Activated CD4-positive, alpha-beta T cell treated with anti-CD3 and anti-CD28 coated beads, Interleukin-2, Interleukin-4, amounts not matched to agents 100 ng/mL and 50 ng/mL, durations not matched to agents 16 hours and 8 hours (primary cell): ENCODE measurements around the gene LUC7L3.

Experiments
- DNase-seq: peaks from one replicate; pipeline ENCODE4 v3.0.0-alpha.2; 2020; ENCODE audit warnings: low spot score

LUC7L3 gene

DNA sequence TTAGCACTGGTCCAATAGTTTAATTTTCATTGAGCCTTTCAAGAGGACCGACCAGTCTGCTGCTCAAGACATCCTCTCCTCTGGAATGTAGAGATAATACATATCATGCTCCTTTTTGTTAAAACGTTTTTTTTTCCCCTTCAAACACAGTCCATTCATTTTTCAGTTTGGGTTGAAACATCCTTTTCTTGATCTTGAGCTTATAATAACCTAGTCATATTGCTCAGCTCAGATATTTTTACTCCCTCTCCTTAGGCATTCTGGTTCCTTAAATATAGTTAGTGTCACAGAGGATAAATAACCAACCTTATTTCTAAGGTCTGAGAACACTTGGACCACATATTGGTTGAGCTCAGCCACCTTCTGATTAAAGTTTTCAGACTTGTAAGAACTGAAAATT lies 35.1 kb downstream of the LUC7L3 start:
- DNase-seq, result no peak

DNA sequence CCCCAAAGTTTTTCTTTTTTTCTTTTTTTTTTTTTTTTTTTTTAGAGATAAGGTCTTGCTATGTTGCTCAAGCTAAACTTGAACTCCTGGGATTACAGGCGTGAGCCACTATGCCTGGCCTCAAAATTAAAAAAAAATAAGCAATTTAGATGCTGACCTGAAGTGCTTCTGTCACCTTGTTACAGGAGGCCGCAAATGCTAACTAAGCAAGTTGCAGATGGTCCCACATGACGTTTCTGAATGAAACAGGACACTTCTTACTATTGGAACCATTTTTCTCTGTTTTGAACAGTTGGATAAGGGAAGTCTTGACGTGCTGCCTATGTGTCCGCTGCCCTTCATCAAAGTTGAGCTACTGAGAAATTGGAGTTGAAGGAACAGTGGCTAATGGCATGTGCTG lies 39.1 kb downstream of the LUC7L3 start:
- no peak for DNase-seq

DNA sequence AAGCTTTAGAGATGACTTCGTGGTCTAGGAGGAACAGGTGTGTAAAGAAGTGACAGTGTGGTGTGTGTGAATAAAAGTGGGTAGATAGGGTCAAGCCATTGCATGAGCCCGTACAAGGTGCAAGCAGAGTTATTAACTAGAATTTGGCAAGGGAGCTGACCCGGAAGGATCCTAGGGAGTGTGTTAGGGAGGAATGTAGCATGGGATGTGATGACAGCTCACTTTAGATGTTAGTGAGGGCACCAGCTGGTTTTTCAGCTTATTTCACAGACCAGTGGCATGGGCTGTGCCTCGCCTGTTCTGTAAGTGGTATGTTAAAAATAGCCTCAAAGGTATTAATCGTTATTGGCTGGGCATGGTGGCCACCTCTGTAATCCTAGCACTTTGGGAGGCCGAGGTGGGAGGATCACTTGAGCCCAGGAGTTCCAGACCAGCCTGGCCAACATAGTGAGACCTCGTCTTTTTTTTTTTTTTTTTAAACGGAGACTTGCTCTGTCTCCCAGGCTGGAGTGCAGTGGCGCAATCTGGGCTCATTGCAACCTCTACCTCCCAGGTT lies 39.7 kb downstream of the LUC7L3 start:
- no peak for DNase-seq

DNA sequence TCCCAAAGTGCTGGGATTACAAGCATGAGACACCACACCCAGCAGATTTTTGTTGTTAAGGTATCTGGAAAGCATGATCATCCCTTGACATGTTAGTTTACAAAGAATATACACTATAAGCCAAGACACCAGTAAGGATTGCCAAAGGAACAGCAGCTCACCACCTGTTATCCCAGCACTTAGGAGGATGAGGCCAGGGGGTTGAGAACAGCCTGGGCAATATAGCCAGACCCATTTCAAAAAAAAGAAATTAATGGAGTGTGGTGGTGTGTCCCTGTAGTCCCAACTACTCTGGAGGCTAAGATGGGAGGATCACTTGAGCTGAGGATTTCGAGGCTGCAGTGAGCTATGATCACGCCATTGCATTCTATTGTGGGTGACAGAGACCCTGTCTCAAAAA lies 42.8 kb downstream of the LUC7L3 start:
- DNase-seq, result no peak

DNA sequence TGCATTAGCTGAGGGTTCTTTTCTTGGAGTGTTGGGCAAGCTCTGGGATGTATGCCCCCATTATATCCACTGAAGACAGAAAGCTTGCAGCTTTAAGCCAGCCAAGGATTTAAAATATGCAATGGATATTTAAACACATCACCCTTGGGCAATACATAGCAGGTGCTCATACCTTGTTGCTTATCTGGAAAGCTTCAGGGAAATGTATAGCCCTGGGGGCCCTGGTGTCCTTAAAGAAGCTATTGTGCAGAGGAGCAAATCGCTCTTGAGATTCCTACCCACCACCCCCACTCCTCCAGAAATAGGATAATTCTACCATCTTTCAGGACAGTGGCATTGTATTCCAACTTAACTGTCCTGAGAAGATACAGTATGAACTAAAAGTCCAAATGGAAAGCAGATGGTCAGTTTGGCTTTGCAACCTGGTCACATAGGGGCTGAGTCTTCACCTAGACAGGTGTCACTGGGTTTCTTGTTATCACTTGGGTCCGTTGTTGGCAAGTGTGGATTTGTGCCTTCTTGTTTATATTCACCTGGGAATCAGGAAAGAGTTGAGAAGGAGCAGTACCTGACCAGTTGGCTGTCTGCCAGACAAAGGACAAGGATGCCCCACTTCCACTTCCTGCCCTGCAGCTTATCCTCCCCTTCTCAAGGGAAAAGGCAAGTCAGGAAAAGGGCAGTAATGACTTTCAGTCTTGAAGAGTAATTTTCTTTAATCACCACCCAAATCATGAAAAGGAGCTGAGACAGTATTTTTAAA lies 44.5 kb downstream of the LUC7L3 start:
- no peak for DNase-seq

DNA sequence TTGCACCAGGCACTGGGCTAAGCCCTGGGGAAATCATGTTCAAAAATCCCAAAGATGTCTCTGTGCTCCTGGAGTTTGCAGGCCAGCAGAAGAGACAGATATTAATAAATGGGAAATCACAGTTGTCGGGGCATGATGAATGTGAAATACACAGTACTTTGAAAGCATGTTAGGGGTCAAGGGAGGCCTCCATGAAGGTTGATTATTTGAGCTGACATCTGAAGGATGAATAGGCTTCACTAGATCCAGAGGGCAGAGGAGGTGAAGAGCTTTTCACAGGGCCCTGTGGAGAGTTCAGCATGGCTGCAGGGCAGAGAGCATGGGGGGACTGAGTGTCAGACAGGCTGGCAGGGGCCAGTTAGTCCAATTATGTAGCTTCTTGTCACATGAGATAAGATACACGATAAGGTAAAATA lies 45.3 kb downstream of the LUC7L3 start:
- DNase-seq, result no peak

DNA sequence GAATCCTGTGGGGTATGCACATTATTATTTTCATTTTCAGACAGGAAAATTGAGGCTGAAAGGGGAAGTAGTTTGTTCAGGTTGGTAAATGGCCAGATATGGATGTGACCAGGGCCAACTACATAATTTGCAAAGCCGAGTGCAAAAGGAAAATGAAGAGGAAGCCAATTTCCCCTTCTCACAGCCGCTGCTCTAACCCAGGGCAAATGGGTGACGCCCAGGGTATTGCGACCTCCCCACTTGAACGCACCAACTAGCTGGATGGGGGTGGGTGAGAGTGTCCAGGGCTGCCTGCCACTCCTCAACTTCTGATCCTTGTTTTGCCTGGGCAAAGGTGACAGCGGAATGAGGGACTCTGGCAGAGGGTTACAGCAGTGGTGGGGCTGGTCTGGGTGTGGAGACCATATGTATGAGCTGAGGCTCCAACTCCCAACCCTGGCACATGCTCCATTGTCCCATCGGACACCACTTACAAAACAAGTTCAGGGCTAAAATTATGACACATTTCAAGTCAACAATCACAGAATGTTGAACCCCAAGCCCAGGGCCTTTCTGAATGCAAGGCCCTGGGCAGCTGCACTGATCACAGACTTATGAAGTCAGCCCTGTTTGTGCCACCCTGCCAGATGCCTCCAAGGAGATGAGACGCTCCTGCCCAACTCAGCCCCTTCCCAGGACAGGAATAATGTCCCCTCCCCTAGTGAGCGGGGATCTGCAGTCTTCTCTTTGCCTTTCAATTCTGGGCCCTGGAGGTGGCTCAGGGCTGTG lies 46.2 kb downstream of the LUC7L3 start:
- DNase-seq, result no peak

DNA sequence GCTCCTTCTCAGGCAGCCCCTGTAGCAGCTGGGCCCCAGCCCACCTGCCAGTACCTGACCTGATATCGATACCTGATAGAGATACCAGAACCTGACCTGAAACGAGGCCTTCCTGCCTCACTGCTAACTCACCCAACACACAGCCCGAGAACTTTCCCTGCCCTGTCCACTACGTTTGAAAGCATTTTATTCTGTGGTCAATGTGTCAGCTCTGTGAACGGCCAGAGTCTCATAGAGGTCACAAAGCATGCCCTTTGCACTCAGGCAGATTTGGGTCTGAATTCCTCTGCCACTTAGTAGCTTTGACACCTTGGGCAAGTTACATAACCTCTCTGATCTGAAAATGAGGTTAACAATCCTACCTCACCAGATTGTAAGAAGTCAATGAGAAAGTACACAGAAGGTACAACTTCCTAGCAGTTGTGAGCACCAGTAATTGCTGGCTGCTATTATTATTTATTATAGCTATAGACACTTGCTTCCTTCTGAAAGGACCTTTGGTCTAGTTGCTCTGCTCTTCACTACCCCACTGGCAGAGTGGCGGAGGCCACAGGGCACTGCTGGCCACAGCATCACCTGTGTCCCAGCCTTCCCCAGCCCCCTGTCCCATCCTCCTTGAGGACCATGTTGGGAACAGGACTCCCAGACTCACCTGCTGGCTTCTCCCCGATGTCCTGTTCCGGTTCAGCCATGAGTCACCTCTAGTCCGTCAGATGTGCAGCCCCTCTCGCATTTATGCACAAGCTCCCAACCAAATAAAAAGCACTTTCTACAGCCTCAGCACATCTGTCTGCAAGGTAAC lies 47.0 kb downstream of the LUC7L3 start:
- no peak for DNase-seq

DNA sequence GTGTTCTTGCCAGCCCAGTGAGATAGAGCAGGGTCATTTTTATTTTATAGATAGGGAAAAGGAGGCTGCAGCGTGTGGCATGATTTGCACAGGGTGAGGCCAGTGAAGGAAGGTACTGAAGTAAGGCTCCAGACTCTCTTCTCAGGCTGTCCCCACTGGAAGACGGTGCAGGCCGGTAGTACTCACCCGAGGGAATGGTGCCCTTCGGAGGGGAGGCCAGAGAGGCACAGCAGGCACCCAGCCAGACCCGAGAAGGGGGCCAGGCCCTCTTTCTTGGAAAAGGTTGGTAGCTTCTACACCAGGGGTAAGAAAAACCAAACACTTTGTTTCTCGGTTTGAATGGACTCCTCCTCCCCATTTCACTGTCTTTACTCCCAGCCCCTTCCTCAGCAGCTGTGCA lies 47.6 kb downstream of the LUC7L3 start:
- DNase-seq, result no peak

DNA sequence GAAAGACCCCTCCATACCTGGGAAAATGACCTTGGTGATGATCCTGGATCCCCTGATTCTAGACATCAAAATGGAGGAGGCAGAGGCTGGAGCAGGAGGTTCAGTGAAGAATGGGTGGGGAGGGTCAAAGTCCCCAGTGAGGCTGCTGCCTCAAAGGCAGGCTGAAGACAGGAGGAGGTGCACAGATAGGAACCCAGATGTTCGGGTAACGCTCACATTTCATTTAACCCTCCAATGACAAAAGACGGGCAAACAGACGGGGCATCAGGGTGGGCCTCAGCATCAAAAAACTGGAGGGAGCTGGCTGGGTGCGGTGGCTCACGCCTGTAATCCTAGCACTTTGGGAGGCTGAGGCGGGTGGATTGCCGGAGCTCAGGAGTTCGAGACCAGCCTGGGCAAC lies 48.0 kb downstream of the LUC7L3 start, which contains the start of gene ANKRD40CL:
ANKRD40CL (minus strand) TSS at position 73 of the 400 bp plus-strand sequence. CDS start 605 bp downstream, outside the sequence.
- DNase-seq, result no peak

DNA sequence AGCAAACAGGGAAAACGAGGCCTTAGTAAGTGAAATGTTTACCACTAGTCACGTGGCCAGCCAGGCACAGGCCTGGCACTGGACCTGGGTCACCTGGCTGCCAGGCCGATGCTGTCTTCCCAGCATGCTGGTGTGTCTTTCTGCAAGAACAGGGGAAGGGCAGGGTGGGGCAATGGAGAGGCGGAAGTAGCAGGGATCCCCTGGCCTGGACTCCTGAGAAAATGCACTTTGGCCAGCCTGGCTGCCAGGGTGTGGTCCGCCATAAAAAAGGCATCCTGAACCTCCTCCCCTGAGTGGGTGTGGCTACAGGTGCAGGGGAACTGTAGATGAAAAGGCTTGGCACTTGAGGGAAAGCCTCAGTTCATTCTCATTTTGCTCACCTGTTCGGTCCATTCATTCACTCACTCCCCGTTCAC lies 49.0 kb downstream of the LUC7L3 start:
- DNase-seq, result no peak

DNA sequence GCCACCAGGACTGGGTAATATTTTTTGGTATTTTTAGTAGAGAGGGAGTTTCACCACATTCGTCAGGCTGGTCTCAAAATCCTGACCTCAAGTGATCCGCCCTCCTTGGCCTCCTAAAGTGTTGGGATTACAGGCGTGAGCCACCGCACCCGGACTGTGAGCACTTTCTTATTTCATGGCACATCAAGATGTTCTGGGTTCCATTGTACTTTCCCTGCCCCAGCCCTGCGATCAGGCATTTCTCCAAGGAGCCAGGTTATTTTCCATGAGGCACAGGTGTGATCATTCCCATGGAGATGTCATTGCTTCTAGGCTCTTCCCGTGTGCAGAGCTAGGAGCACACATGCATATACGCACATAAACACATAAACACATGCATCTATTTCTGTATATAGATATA lies 50.5 kb downstream of the LUC7L3 start:
- no peak for DNase-seq

DNA sequence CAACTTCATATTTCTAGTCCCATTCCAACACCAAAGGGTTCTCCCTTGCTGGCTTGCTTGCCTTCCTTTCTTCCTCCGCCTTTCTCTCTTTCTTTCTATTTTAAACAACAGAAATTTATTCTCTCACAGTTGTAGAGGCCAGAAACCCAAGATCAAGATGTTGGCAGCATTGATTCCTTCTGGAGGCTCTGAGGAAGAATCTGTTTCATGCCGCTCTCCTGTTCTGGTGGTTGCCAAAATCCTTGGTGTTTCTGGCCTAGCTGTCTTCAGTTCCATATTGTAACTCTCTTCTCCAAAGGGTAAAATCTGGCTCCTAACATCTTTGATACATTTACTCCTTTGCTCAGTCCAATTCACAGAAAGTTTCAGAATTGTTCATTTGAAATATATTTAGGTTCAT lies 50.9 kb downstream of the LUC7L3 start:
- DNase-seq, result no peak

DNA sequence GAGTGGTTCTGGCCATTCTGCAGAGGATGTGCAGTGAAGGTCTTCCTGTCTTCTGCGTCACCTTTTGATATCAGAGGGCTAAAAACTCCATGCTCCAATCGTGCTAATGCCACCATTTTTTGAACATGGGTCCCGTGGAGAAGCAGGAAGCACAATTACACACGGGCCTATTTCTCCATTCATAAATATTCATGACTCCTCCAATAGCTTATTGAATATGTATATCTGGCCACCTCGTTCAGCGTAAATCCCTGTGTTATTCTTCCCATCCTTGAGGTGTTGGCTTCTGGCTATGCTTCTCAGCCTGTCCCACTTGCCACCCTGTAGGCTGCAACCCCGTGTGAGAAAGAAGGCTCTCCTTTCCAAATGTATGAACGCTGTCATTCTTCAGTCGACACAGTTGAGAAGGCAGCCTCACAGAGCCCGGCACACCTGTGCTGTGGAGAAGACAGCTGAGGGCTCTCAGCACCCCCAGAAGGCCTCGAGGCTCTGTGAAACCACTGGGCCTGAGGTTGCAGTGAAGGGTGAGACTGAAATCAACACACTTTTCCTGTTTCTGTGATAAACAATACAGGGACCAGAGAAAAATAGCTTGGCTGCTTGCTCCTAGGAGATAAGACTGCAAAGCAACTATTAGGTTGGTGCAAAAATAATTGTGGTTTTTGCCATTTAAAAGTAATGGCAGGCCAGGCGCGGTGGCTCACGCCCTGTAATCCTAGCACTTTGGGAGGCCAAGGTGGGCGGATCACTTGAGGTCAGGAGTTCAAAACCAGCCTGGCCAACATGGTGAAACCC lies 52.8 kb downstream of the LUC7L3 start:
- no peak for DNase-seq

DNA sequence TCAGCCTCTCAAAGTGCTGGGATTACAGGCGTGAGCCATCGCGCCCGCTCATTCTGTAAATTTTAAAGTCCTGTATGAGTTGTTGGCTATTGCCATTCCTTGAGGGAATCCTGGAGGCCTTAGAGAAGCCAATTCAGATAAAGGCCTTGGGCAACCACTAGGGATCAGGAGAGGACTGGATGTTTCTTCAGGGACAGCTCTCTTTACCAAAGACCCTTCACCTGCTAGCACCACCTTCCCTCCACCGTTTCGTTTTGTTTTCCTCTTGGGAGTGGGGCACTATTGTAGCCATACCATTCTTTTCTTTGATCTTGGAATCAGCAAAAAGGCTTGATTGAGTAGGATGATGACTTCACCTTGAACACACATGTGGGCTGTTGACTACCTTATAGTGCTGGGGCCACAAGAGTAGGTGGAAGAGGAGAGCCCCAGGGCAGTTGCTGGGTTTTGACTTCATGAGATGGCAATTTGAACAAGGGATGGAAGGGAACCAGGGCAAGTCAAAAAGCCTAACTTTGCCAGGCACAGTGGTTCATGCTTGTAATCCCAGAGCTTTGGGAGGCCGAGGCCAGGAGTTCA lies 54.9 kb downstream of the LUC7L3 start:
- DNase-seq, result no peak

DNA sequence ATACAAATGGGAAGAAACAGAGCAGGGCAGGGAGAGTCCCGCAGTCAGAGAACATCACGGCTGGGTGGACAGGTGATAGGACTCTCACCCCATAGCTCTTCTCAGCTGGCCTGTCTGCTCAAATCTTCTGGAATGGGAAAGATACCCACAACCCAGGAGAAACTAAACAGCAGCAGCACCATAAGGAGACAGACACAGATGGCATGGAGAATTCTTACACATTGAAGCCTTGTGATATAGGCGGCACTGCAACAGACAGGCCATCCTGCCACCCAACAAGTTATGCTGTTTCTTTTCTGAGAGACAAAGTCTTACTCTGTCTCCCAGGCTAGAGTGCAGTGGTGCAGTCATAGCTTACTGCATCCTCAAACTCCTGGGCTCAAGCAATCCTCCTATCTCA lies 56.5 kb downstream of the LUC7L3 start:
- no peak for DNase-seq

DNA sequence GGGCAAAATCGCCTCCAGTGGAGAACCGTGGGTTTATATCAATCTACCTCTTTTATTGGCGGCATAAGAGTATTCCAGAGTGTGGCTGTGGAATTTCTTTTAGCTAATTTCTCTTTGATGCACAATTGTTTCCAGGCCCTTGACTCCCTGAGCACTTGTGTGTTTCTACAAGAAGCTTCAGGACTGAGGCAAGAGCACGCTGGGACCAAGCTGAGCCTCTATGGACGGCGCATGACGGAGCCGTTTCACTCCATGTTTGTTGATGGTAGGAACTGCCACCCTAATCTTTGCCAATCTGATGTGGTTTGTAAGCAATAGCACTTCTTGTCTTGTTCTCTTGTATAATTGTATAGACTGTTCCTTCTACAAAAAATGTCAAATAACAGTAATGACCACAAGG lies 59.1 kb downstream of the LUC7L3 start:
- no peak for DNase-seq

DNA sequence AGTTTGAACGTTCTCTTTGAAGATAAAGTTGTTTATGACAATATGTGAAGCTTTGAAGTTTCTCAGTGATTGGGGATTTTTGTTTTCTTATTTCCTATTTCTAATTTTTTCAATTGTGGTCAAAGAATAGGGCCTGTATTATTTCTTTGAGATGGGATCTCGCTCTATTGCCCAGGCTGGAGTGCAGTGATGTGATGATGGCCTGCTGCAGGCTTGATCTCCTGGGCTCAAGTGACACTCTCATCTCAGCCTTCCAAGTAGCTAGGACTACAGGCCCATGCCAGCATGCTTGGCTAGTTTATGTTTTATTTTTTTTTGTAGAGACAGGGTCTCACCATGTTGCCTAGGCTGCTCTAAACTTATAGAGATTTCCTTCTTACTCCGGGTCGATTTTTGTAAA lies 59.6 kb downstream of the LUC7L3 start:
- DNase-seq, result no peak

DNA sequence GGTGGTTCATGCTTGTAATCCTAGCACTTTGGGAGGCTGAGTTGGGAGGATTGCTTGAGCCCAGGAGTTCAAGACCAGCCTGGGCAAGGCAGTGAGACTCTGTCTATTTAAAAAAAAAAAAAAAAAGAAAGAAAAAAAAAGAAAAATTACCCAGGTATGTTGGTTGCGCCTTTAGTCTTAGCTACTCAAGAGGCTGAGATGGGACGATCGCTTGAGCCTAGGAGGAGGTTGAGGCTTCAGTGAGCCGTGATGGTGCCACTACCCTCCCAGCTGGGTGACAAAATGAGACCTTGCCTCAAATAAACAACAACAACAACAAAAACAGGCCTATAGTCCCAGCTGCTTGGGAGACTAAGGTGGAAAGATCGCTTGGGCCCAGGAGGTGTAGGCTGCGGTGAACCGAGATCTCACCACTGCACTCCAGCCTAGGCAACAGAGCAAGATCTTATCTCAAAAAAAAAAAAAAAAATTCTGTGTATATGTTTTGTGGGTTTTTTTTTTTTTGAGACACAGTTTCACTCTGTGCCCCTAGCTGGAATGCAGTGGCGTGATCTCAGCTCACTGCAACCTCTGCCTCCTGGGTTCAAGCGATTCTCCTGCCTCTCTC lies 60.4 kb downstream of the LUC7L3 start:
- DNase-seq, result peak; percentile 42

DNA sequence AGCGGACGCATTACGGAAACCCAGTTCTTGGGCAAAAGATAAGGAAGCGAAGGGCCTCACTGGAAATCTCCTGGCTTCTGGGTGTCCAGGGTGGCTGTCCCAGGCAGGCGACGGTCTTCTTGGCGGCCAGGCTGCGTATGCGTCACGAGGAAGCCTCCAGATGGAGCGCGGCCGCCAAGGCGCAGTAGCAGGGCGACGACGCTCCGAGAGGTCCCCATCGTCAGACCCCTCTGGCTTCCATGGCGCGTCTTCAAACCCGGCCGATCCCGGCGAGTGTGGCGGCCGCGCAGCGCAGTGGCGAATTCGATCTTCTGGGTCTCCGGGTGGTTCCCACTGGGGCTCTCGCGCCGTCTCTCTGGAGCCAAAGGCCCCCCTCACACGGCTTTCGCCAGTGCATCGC lies 61.8 kb downstream of the LUC7L3 start:
- DNase-seq, result no peak

DNA sequence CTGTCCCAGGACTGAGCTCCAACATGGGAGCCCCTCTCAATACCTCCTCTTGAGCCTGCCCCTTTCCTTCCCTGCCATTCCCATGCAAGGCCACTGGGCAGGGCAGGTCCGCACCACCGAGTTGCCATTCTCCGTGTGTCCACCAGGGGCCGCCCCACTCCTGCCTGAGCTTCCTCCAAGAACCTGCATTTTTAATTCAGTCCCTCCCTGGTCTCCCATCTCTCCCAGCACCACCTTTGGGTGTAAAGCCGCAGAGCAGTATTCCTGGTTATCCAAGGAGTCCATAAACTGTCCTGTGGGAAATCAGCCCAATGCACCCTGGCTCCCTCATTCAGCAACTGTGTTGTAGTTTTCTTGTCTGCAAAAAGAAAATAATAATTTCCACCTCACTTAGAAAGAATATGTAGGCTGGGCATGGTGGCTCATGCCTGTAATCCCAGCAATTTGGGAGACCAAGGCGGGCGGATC lies 63.8 kb downstream of the LUC7L3 start:
- peak; percentile 83 for DNase-seq
